Hypothalamus (tissue), 51 donors: ENCODE measurements around the gene ROBO3.

Experiments used
- DNase-seq, 51 donors: peaks; one replicate each; lab custom pipeline; 2025; lab: John Stamatoyannopoulos, UW

ROBO3 gene

GRCh38 chr11:124919898-124920297 is 54.7 kb downstream of the ROBO3 start:
- DNase-seq: peak in 1 of 51 donors; percentile 43

GRCh38 chr11:124920356-124920755 is 55.1 kb downstream of the ROBO3 start:
- no peak for DNase-seq

- peak in 11 of 51 donors; percentile 26 to 50 (median 37) for DNase-seq
Measured at GRCh38 chr11:124920870-124921609, 55.8 kb downstream of the ROBO3 start.

GRCh38 chr11:124922831-124923230 is 57.6 kb downstream of the ROBO3 start:
- DNase-seq: no peak

- DNase-seq: no peak
Measured at GRCh38 chr11:124923296-124923695, 58.1 kb downstream of the ROBO3 start.

- peak in 16 of 51 donors; percentile 13 to 51 (median 31) for DNase-seq
Measured at GRCh38 chr11:124928942-124929665, 63.9 kb downstream of the ROBO3 start.

GRCh38 chr11:124930799-124931198 is 65.6 kb downstream of the ROBO3 start:
- no peak for DNase-seq
